ENCODE data around the gene MXD1. TPM values are rescaled to one million over a fixed set of nuclear protein-coding genes. Genes with fewer than 3 reads are reported as not detected.

The MXD1 gene
- total RNA-seq, 4 donors from 2014 or later, result 7.7 to 21.2 (median 11.5) TPM

DNA sequence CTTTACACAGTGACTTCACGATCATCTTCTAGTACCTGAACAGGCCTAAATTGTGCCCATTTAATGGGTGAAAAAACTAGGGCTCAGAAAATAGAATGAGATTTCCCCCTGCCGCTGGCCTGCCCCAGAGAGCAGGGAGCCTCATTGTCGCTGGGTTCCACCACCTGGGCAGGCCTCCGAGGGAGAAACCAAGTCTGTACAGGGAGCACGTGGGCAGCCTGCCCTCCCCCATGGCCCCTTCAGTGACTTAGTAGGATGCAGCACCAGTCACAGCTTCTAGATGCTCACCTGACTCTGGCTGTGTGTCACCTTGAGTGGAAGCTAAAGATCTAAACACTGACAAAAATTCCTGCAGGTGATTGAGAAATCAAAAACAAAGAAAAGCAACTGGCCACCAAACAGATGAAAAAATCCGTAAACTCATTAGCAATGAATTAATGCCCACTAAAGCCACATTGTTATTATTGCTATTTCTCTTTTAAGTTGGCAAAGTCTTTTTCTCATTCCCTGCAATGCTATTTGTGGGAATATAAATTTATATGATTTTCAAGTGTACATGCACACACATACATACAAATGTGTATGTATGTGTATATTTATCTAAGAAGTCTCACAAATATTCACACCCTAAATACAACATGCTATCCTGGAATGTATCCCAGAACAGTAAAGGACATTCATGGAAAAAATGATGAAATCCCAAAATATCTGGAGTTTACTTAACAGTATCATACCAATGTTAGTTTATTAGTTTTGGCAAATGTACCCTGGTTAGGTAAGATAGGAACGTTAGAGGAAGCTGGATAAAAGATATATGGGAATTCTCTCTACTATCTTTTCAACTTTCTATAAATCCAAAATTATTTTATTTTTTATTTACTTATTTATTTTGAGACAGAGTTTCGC is 65.2 kb downstream of the MXD1 start:
- no peak for DNase-seq (ENCODE audit: extremely low spot score)
- 78% methylated on average over 7 of the region's 8 CpGs for WGBS
- no peak for TF ChIP-seq EP300 (IDR thresholded peaks at IDR 0.05)
- no peak for TF ChIP-seq POLR2AphosphoS5 (IDR thresholded peaks at IDR 0.05)
- no peak for TF ChIP-seq POLR2A (IDR thresholded peaks at IDR 0.05; ENCODE audit: low read depth)
- TF ChIP-seq, protein P1, sequence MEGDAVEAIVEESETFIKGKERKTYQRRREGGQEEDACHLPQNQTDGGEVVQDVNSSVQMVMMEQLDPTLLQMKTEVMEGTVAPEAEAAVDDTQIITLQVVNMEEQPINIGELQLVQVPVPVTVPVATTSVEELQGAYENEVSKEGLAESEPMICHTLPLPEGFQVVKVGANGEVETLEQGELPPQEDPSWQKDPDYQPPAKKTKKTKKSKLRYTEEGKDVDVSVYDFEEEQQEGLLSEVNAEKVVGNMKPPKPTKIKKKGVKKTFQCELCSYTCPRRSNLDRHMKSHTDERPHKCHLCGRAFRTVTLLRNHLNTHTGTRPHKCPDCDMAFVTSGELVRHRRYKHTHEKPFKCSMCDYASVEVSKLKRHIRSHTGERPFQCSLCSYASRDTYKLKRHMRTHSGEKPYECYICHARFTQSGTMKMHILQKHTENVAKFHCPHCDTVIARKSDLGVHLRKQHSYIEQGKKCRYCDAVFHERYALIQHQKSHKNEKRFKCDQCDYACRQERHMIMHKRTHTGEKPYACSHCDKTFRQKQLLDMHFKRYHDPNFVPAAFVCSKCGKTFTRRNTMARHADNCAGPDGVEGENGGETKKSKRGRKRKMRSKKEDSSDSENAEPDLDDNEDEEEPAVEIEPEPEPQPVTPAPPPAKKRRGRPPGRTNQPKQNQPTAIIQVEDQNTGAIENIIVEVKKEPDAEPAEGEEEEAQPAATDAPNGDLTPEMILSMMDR (IDR thresholded peaks at IDR 0.05), result no peak
- no peaks in the 10 kb centered on the region for H3K4me1 ChIP-seq
- intact Hi-C loops (cut with DNase I), result no loop called here
- H3K9me3 ChIP-seq, result no peaks in the 10 kb centered on the region
- no peak overlapping the region for H3K4me3 ChIP-seq
- no peak overlapping the region for H3K27ac ChIP-seq (replicated peaks in 1 of 4)
- H3K27me3 ChIP-seq, result no peaks in the 10 kb centered on the region
- no peaks in the 10 kb centered on the region for H3K36me3 ChIP-seq

GRCh38 chr2:69983392-69983966 is 68.6 kb downstream of the MXD1 start:
- WGBS, result 87% methylated on average over 3 of the region's 3 CpGs
- Histone ChIP-seq H3K27me3 (no peaks in the 10 kb centered on the region), H3K4me3 (no peak overlapping the region), H3K9me3 (no peaks in the 10 kb centered on the region), H3K36me3 (no peaks in the 10 kb centered on the region), H3K27ac (replicated peaks in 1 of 4) (no peak overlapping the region), H3K4me1 (no peaks in the 10 kb centered on the region)
- intact Hi-C loops (cut with DNase I), result no loop called here
- TF ChIP-seq, protein P1 (IDR thresholded peaks at IDR 0.05), result no peak
- no peak for TF ChIP-seq EP300 (IDR thresholded peaks at IDR 0.05)
- no peak for TF ChIP-seq POLR2AphosphoS5 (IDR thresholded peaks at IDR 0.05)
- TF ChIP-seq POLR2A (IDR thresholded peaks at IDR 0.05; ENCODE audit: low read depth), result no peak
- no peak for DNase-seq (ENCODE audit: extremely low spot score)

- Histone ChIP-seq H3K36me3 (no peaks in the 10 kb centered on the region), H3K4me1 (no peaks in the 10 kb centered on the region), H3K27ac (replicated peaks in 1 of 4) (no peak overlapping the region), H3K4me3 (no peak overlapping the region), H3K27me3 (no peaks in the 10 kb centered on the region), H3K9me3 (no peaks in the 10 kb centered on the region)
- intact Hi-C loops (cut with DNase I), result no loop called here
- 87% methylated on average over 3 of the region's 3 CpGs for WGBS
- TF ChIP-seq EP300 (IDR thresholded peaks at IDR 0.05), result no peak
- TF ChIP-seq, protein P1 (IDR thresholded peaks at IDR 0.05), result no peak
- TF ChIP-seq POLR2A (IDR thresholded peaks at IDR 0.05; ENCODE audit: low read depth), result no peak
- no peak for TF ChIP-seq POLR2AphosphoS5 (IDR thresholded peaks at IDR 0.05)
- DNase-seq (ENCODE audit: extremely low spot score), result no peak
Observed at GRCh38 chr2:69985216-69985615, 70.3 kb downstream of the MXD1 start.

DNA sequence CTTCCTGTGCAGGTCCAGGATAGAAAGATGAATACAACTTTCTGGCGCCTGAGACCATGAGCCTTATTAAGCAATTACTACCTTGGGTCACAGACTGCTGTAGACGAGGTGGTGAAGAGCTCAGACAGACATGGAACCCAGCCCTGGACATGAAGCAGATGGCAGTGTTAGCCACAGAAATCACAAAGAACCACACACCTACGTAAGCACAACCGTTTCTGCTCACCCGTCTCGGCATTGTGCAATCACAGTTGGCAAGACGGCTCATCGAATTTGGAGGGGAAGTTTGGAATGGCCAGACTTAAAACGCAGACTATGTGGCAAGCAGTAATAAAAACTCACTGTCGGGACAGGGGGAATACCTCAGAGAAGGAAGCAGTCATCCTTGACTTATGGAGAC is 70.8 kb downstream of the MXD1 start:
- DNase-seq (ENCODE audit: extremely low spot score), result no peak
- intact Hi-C loops (cut with DNase I), result no loop called here
- H3K27ac ChIP-seq (replicated peaks in 1 of 4), result no peak overlapping the region
- no peaks in the 10 kb centered on the region for H3K27me3 ChIP-seq
- 82% methylated on average over 10 of the region's 10 CpGs for WGBS
- TF ChIP-seq EP300 (IDR thresholded peaks at IDR 0.05) (no peak), POLR2AphosphoS5 (IDR thresholded peaks at IDR 0.05) (peak in 1 of 2 donors; percentile 24)
- no peaks in the 10 kb centered on the region for H3K4me1 ChIP-seq
- no peaks in the 10 kb centered on the region for H3K9me3 ChIP-seq
- no peaks in the 10 kb centered on the region for H3K36me3 ChIP-seq
- H3K4me3 ChIP-seq, result no peak overlapping the region

- Histone ChIP-seq H3K27me3 (no peaks in the 10 kb centered on the region), H3K36me3 (no peaks in the 10 kb centered on the region), H3K4me1 (no peaks in the 10 kb centered on the region), H3K27ac (replicated peaks in 1 of 4) (no peak overlapping the region), H3K4me3 (no peak overlapping the region), H3K9me3 (no peaks in the 10 kb centered on the region)
- intact Hi-C loops (cut with DNase I), result no loop called here
- no peak for TF ChIP-seq POLR2AphosphoS5 (IDR thresholded peaks at IDR 0.05)
- no peak for TF ChIP-seq EP300 (IDR thresholded peaks at IDR 0.05)
- TF ChIP-seq, protein P1 (IDR thresholded peaks at IDR 0.05), result no peak
- TF ChIP-seq POLR2A (IDR thresholded peaks at IDR 0.05; ENCODE audit: low read depth), result no peak
- 92% methylated on average over 4 of the region's 4 CpGs for WGBS
- no peak for DNase-seq (ENCODE audit: extremely low spot score)
Observed at GRCh38 chr2:69986691-69987090, 71.8 kb downstream of the MXD1 start.

All from esophagus muscularis mucosa (tissue), 4 donors.